ENCODE measurements around the gene CSMD2.

The CSMD2 gene

DNA sequence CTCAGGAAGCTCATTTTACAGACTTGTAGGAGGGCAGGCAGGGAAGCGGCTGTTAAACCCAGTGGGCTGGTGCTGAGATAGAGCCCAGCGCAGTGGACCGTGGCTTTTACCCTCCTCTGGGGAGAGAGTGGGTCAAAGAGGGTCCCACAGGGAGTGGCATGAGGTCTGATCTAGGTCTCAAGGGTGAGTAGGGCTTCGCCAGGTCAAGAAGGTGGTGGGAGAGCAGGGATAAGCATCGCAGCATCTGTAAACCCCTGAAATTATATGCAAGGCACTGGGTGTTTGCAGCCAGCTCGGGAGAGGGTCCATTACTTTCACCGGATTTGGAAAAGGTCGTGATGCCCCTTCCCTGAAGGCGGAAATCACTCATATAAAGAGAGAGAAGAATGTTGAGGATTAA, 603.5 kb downstream of the CSMD2 start:
- Histone ChIP-seq H3K27me3 (ENCODE audit: control insufficient read depth, insufficient read depth, low read length) (no peaks in the 10 kb centered on the region), H3K4me1 (ENCODE audit: control insufficient read depth, insufficient read depth, low read length) (no peaks in the 10 kb centered on the region), H3K4me3 (ENCODE audit: low read length) (no peak overlapping the region), H3K9ac (ENCODE audit: low read length) (no peak overlapping the region), H3K27ac (ENCODE audit: low read depth, low read length) (no peak overlapping the region), H3K36me3 (ENCODE audit: control insufficient read depth, insufficient read depth, low read length) (no peaks in the 10 kb centered on the region)

DNA sequence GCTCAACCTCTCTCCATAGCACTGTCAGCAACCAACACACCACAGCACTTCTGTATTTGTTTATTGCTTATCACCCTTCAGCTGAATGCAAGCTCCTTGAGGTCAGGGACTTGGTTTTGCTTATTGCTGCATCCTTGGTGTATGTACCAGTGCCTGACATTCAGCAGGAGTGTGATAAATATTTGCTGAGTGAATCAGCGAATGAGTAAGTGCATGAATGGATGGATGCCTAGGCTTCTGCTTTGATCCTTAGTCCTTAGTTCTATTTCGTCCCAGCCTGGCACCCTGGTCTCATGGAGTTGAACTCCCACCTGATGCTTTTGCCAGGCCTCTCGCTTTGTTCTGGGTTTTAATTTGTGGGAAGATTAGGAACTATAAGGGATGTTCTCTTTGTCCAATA, 604.4 kb downstream of the CSMD2 start:
- H3K27ac ChIP-seq (ENCODE audit: low read depth, low read length) = no peak overlapping the region
- no peak overlapping the region for H3K9ac ChIP-seq (ENCODE audit: low read length)
- H3K27me3 ChIP-seq (ENCODE audit: control insufficient read depth, insufficient read depth, low read length) = no peaks in the 10 kb centered on the region
- no peaks in the 10 kb centered on the region for H3K4me1 ChIP-seq (ENCODE audit: control insufficient read depth, insufficient read depth, low read length)
- H3K4me3 ChIP-seq (ENCODE audit: low read length) = no peak overlapping the region
- H3K36me3 ChIP-seq (ENCODE audit: control insufficient read depth, insufficient read depth, low read length) = no peaks in the 10 kb centered on the region

DNA sequence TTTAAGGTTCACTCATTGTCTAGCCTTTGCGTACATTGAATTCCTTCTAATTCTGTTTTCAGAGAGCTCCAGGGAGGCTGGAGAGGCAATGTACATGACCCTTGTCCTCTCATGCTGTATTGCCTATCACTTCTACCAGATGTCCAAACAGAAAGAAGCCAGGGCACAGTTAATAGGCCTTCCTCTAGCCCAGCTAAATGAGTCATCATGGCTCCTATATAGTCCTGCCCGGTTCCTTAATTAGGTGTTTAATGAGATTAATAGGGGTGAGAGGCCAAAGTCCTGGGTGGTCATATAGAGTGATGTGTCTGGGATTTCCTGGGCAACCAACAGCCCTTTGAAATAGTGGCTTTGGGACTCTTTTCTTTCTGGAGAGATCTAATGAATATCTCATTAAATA, 616.3 kb downstream of the CSMD2 start:
- H3K27me3 ChIP-seq (ENCODE audit: control insufficient read depth, insufficient read depth, low read length) = peaks cover 3% of the 10 kb centered on the region
- no peaks in the 10 kb centered on the region for H3K36me3 ChIP-seq (ENCODE audit: control insufficient read depth, insufficient read depth, low read length)
- H3K27ac ChIP-seq (ENCODE audit: low read depth, low read length) = no peak overlapping the region
- H3K4me3 ChIP-seq (ENCODE audit: low read length) = no peak overlapping the region
- H3K9ac ChIP-seq (ENCODE audit: low read length) = no peak overlapping the region
- H3K4me1 ChIP-seq (ENCODE audit: control insufficient read depth, insufficient read depth, low read length) = no peaks in the 10 kb centered on the region

DNA sequence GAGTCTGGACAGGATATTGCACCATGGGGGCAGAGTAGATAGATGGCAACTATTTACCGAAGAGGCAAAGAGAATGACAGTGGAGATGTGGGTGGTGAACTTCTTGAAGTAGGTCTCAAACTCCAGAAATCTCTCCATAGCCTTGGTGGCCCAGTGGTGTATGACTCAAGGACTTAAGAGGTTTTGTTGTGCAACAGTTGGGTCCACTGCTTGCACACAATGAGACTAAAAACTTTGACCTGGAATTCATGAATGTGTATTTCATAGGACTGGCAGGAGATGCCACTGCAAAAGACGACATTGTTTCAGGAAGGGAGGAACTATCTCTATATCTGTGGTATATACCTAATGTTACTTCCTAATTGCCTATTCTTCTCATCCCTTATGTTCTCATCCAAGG, 616.7 kb downstream of the CSMD2 start:
- Histone ChIP-seq H3K27me3 (ENCODE audit: control insufficient read depth, insufficient read depth, low read length) (peaks cover 3% of the 10 kb centered on the region), H3K4me1 (ENCODE audit: control insufficient read depth, insufficient read depth, low read length) (no peaks in the 10 kb centered on the region), H3K36me3 (ENCODE audit: control insufficient read depth, insufficient read depth, low read length) (no peaks in the 10 kb centered on the region), H3K27ac (ENCODE audit: low read depth, low read length) (no peak overlapping the region), H3K4me3 (ENCODE audit: low read length) (no peak overlapping the region), H3K9ac (ENCODE audit: low read length) (no peak overlapping the region)

DNA sequence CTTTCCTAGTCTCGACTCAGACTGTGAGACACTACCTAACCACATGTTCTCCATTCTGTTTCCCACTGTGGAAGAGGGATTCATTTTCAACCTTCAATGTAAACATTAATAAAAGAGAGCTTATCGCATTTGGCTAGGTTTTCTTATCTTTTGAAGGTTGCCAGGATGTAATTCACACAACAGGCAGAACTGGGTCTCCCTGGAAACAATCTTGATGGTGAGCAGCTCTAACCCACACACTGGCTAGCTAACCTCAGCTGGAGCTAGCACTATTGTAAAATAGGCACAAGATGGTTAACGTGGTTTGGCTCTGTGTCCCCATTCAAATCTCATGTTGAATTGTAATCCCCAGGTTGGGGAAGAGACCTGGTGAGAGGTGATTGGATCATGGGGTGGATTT, 617.5 kb downstream of the CSMD2 start:
- no peaks in the 10 kb centered on the region for H3K36me3 ChIP-seq (ENCODE audit: control insufficient read depth, insufficient read depth, low read length)
- H3K27ac ChIP-seq (ENCODE audit: low read depth, low read length) = no peak overlapping the region
- H3K9ac ChIP-seq (ENCODE audit: low read length) = no peak overlapping the region
- no peaks in the 10 kb centered on the region for H3K4me1 ChIP-seq (ENCODE audit: control insufficient read depth, insufficient read depth, low read length)
- no peak overlapping the region for H3K4me3 ChIP-seq (ENCODE audit: low read length)
- peaks cover 3% of the 10 kb centered on the region for H3K27me3 ChIP-seq (ENCODE audit: control insufficient read depth, insufficient read depth, low read length)

DNA sequence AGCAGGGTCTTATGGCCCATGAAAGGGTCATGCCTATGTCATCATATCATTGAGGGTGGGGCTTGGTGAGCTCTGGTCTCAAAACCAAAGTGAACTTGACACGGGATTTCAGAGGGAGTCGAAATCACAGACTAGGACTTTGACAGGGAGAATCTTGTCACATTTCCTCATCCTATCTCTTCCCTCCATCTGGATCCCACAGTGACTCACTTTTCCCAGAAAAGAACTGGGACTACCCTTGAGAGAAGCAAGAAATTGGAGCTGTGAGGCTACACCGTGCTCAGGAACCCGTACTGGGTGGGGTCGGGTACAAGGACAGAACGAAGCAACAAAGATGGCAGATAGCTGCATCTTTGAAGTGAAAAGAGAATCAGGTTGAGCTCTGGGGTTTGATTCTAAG, 623.1 kb downstream of the CSMD2 start:
- H3K36me3 ChIP-seq (ENCODE audit: control insufficient read depth, insufficient read depth, low read length) = no peaks in the 10 kb centered on the region
- no peak overlapping the region for H3K9ac ChIP-seq (ENCODE audit: low read length)
- H3K4me3 ChIP-seq (ENCODE audit: low read length) = no peak overlapping the region
- peaks cover 3% of the 10 kb centered on the region for H3K27me3 ChIP-seq (ENCODE audit: control insufficient read depth, insufficient read depth, low read length)
- H3K4me1 ChIP-seq (ENCODE audit: control insufficient read depth, insufficient read depth, low read length) = no peaks in the 10 kb centered on the region
- no peak overlapping the region for H3K27ac ChIP-seq (ENCODE audit: low read depth, low read length)

DNA sequence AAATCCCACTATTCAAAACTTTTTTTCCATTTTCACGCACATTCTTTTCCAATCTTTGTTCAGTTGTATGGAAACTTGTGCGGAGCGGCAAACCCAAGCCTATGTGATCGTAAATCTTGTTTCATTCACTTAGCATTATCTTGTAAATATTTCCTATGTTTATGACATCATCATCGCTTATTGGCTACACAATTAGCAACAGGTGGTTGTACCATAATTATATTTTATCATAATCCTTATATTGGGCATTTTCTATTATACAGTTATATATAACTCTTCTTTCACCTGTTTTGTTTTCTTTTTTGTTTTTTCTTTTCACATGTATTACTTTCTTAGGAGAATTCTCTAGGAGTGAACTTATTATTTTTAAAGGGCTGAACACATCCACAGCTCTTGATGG, 627.1 kb downstream of the CSMD2 start:
- Histone ChIP-seq H3K4me1 (ENCODE audit: control insufficient read depth, insufficient read depth, low read length) (no peaks in the 10 kb centered on the region), H3K27me3 (ENCODE audit: control insufficient read depth, insufficient read depth, low read length) (no peaks in the 10 kb centered on the region), H3K27ac (ENCODE audit: low read depth, low read length) (no peak overlapping the region), H3K4me3 (ENCODE audit: low read length) (no peak overlapping the region), H3K9ac (ENCODE audit: low read length) (no peak overlapping the region), H3K36me3 (ENCODE audit: control insufficient read depth, insufficient read depth, low read length) (no peaks in the 10 kb centered on the region)

DNA sequence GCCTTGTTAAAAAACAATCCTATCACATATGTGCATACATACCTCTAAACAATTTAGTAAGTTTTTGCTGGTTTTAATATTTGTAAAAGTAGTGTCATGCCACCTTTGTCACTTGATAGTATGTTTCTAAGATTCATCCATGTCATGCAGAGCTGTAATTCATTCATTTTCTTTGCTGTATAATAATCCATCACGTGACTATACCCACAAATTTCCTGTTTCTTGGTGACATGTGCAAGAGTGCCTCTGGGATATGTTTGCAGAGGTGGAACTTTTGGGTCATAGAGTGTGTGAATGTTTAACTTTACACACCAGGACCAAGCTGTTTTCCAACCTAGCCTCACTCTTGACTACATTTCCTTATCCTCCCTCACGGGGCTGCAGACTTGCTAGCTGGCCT, 629.7 kb downstream of the CSMD2 start:
- Histone ChIP-seq H3K36me3 (ENCODE audit: control insufficient read depth, insufficient read depth, low read length) (no peaks in the 10 kb centered on the region), H3K4me3 (ENCODE audit: low read length) (no peak overlapping the region), H3K27ac (ENCODE audit: low read depth, low read length) (no peak overlapping the region), H3K4me1 (ENCODE audit: control insufficient read depth, insufficient read depth, low read length) (no peaks in the 10 kb centered on the region), H3K27me3 (ENCODE audit: control insufficient read depth, insufficient read depth, low read length) (no peaks in the 10 kb centered on the region), H3K9ac (ENCODE audit: low read length) (no peak overlapping the region)

DNA sequence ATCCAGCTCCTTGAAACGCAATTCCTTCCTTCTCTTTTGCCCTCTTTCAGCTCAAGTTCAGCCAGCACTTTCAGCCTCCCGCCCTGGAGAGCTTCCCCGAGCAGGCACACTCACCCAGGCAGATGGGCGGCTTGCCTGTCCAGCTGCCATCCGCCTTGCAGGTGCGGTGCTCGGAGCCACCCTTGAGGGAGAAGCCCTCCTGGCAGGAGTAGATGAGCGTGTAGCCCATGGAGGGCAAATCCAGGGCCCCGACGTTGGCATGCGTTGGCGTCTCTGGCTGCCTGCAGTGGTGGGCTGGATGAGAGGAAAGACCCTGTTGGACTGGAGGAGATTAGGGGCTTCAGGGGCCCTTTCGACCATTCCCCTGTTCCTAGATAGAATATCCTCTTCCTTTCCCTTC, 632.1 kb downstream of the CSMD2 start:
- Histone ChIP-seq H3K27me3 (ENCODE audit: control insufficient read depth, insufficient read depth, low read length) (no peaks in the 10 kb centered on the region), H3K36me3 (ENCODE audit: control insufficient read depth, insufficient read depth, low read length) (no peaks in the 10 kb centered on the region), H3K4me3 (ENCODE audit: low read length) (no peak overlapping the region), H3K27ac (ENCODE audit: low read depth, low read length) (no peak overlapping the region), H3K4me1 (ENCODE audit: control insufficient read depth, insufficient read depth, low read length) (no peaks in the 10 kb centered on the region), H3K9ac (ENCODE audit: low read length) (no peak overlapping the region)

DNA sequence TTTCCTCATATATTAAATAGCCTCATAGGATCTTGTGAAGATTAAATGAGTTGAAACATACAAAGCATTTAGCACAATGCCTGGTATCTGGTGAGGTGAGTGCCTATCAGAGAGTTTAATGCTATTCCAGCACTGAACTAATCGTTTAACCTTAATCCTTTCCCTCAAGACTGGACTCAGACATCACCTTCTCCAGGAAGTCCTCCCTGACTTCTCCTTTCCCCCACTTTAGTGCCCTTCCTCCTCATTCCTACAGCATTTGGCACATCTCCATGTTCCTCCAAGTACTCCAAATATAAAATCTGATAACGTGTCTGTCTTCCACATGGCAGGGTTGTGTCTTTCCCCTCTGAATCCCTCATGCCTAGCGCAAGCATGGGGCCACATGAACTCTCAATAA, 632.8 kb downstream of the CSMD2 start:
- no peaks in the 10 kb centered on the region for H3K36me3 ChIP-seq (ENCODE audit: control insufficient read depth, insufficient read depth, low read length)
- no peak overlapping the region for H3K9ac ChIP-seq (ENCODE audit: low read length)
- no peak overlapping the region for H3K27ac ChIP-seq (ENCODE audit: low read depth, low read length)
- no peak overlapping the region for H3K4me3 ChIP-seq (ENCODE audit: low read length)
- H3K27me3 ChIP-seq (ENCODE audit: control insufficient read depth, insufficient read depth, low read length) = no peaks in the 10 kb centered on the region
- no peaks in the 10 kb centered on the region for H3K4me1 ChIP-seq (ENCODE audit: control insufficient read depth, insufficient read depth, low read length)

DNA sequence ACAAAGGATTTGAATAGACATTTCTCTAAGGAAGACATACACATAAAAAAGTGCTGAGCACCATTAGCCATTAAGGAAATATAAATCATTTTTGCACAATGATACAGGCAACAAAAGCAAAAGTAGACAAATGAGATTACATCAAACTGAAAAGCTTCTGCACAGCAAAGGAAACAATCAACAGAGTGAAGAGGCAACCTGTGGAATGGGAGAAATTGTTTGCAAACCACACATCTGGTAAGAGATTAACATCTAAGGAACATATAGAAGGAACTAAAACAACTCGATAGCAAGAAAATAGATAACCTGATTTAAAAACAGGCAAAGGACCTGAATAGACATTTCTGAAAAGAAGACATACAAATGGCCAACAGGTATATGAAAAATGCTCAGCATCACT, 635.1 kb downstream of the CSMD2 start:
- Histone ChIP-seq H3K27me3 (ENCODE audit: control insufficient read depth, insufficient read depth, low read length) (no peaks in the 10 kb centered on the region), H3K4me1 (ENCODE audit: control insufficient read depth, insufficient read depth, low read length) (no peaks in the 10 kb centered on the region), H3K27ac (ENCODE audit: low read depth, low read length) (no peak overlapping the region), H3K4me3 (ENCODE audit: low read length) (no peak overlapping the region), H3K9ac (ENCODE audit: low read length) (no peak overlapping the region), H3K36me3 (ENCODE audit: control insufficient read depth, insufficient read depth, low read length) (no peaks in the 10 kb centered on the region)

DNA sequence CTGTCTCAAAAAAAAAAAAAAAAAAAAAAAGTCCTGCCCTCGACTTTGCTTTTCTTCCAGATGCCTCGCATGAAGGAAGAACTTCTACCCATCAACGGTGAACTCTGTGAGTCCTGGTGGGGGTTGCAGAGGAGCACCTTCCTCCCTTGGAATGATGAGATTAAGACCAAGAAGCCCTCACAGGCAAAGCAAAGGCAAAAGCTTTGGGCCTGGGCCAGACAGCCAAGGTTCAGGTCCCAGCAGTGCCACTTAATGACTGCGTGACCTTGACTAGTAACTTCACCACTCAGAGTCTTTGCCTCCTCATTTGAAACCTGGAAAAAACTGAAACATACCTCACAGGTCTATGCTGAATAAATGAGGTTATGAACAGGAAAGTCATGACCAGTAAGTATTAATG, 637.1 kb downstream of the CSMD2 start:
- Histone ChIP-seq H3K36me3 (ENCODE audit: control insufficient read depth, insufficient read depth, low read length) (no peaks in the 10 kb centered on the region), H3K9ac (ENCODE audit: low read length) (no peak overlapping the region), H3K4me3 (ENCODE audit: low read length) (no peak overlapping the region), H3K27ac (ENCODE audit: low read depth, low read length) (no peak overlapping the region), H3K27me3 (ENCODE audit: control insufficient read depth, insufficient read depth, low read length) (no peaks in the 10 kb centered on the region), H3K4me1 (ENCODE audit: control insufficient read depth, insufficient read depth, low read length) (no peaks in the 10 kb centered on the region)

DNA sequence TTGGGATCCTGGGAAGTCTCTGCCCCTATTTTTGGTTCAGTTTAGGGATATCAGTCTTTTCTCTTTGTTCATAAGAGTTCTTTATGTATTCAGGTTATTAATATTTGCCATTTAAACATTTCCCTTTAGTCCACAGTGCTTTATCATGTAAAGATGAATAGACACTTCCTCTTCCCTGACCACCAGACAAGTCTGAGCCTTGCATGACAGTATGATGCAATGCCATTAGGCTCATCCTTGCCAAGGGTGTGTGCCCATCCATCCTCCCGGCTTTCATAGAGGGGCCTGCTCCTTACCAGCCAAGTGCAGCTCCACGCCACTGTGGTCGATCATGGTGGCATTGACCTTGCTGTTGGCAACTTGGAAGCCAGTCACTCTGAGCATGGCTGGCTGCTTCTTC, 640.4 kb downstream of the CSMD2 start:
- Histone ChIP-seq H3K4me1 (ENCODE audit: control insufficient read depth, insufficient read depth, low read length) (no peaks in the 10 kb centered on the region), H3K36me3 (ENCODE audit: control insufficient read depth, insufficient read depth, low read length) (no peaks in the 10 kb centered on the region), H3K4me3 (ENCODE audit: low read length) (no peak overlapping the region), H3K9ac (ENCODE audit: low read length) (no peak overlapping the region), H3K27ac (ENCODE audit: low read depth, low read length) (no peak overlapping the region), H3K27me3 (ENCODE audit: control insufficient read depth, insufficient read depth, low read length) (no peaks in the 10 kb centered on the region)
